Ishikawa (cell line): Measurements from ENCODE around the gene GTF2H2C.

Source experiments
- CEBPB ChIP-seq: IDR thresholded peaks from 2 replicates; pipeline ENCODE4 v1.6.1; 2012
- CREB1 ChIP-seq: IDR thresholded peaks from 2 replicates; pipeline ENCODE4 v1.6.1; 2012; ENCODE audit warnings: low read depth
- EGR1 ChIP-seq: IDR thresholded peaks from 2 replicates; pipeline ENCODE4 v1.6.1; 2012
- EP300 ChIP-seq: IDR thresholded peaks from 2 replicates; pipeline ENCODE4 v1.6.1; 2012; ENCODE audit warnings: borderline replicate concordance
- FOXM1 ChIP-seq: IDR thresholded peaks from 2 replicates; pipeline ENCODE4 v1.6.1; 2012; ENCODE audit warnings: low read depth, borderline replicate concordance
- NFIC ChIP-seq: IDR thresholded peaks from 2 replicates; pipeline ENCODE4 v1.6.1; 2012
- RAD21 ChIP-seq: IDR thresholded peaks from 2 replicates; pipeline ENCODE4 v1.6.1; 2012; ENCODE audit warnings: low read depth
- TAF1 ChIP-seq: IDR thresholded peaks from 2 replicates; pipeline ENCODE4 v1.6.1; 2012; ENCODE audit warnings: low read depth, mild to moderate bottlenecking
- TCF12 ChIP-seq: IDR thresholded peaks from 2 replicates; pipeline ENCODE4 v1.6.1; 2012; ENCODE audit warnings: low read depth
- TEAD4 ChIP-seq: IDR thresholded peaks from 2 replicates; pipeline ENCODE4 v1.6.1; 2012
- USF1 ChIP-seq: IDR thresholded peaks from 2 replicates; pipeline ENCODE4 v1.6.1; 2012
- YY1 ChIP-seq: IDR thresholded peaks from 2 replicates; pipeline ENCODE4 v1.6.1; 2012; ENCODE audit warnings: low read depth
- ZBTB7A ChIP-seq: IDR thresholded peaks from 2 replicates; pipeline ENCODE4 v1.6.1; 2012; ENCODE audit warnings: low read depth
- TF ChIP-seq, protein P1 (sequence below): IDR thresholded peaks from 2 replicates; pipeline ENCODE4 v1.6.1; 2012; ENCODE audit warnings: low read depth, mild to moderate bottlenecking
- TF ChIP-seq, protein P2 (sequence below): IDR thresholded peaks from 2 replicates; pipeline ENCODE4 v1.6.1; 2012

The GTF2H2C gene

DNA sequence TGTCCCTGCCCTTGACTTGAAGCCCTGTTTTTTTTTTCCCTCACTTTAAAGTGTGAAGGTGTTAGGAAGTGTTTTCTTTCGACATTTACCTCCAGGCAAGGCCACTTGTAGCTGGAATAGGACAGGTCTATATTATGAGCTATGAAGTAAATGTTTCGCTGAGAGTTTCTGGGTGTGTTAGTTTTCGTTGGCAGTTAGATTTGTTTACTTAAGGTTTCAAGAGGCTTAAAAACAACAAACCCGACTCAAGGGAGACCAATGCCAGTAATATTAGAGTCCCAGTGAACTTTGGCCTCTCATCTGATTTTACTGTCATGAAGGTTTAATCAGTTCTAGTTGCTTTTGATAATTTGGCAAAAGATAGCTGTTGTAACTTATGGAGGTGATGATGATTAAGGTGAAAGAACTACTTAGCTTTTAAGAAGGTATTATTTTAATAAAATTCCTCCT is 42.2 kb upstream of the GTF2H2C start:
- no peak for TF ChIP-seq RAD21
- TF ChIP-seq YY1 = no peak
- TF ChIP-seq CREB1 = no peak
- TF ChIP-seq CEBPB = no peak
- TF ChIP-seq TEAD4 = no peak
- TF ChIP-seq, protein P1, sequence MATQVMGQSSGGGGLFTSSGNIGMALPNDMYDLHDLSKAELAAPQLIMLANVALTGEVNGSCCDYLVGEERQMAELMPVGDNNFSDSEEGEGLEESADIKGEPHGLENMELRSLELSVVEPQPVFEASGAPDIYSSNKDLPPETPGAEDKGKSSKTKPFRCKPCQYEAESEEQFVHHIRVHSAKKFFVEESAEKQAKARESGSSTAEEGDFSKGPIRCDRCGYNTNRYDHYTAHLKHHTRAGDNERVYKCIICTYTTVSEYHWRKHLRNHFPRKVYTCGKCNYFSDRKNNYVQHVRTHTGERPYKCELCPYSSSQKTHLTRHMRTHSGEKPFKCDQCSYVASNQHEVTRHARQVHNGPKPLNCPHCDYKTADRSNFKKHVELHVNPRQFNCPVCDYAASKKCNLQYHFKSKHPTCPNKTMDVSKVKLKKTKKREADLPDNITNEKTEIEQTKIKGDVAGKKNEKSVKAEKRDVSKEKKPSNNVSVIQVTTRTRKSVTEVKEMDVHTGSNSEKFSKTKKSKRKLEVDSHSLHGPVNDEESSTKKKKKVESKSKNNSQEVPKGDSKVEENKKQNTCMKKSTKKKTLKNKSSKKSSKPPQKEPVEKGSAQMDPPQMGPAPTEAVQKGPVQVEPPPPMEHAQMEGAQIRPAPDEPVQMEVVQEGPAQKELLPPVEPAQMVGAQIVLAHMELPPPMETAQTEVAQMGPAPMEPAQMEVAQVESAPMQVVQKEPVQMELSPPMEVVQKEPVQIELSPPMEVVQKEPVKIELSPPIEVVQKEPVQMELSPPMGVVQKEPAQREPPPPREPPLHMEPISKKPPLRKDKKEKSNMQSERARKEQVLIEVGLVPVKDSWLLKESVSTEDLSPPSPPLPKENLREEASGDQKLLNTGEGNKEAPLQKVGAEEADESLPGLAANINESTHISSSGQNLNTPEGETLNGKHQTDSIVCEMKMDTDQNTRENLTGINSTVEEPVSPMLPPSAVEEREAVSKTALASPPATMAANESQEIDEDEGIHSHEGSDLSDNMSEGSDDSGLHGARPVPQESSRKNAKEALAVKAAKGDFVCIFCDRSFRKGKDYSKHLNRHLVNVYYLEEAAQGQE = no peak
- no peak for TF ChIP-seq TCF12
- no peak for TF ChIP-seq EGR1
- TF ChIP-seq TAF1 = no peak
- TF ChIP-seq, protein P2, sequence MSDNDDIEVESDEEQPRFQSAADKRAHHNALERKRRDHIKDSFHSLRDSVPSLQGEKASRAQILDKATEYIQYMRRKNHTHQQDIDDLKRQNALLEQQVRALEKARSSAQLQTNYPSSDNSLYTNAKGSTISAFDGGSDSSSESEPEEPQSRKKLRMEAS = no peak
- TF ChIP-seq ZBTB7A = no peak
- TF ChIP-seq EP300 = no peak
- no peak for TF ChIP-seq NFIC
- no peak for TF ChIP-seq USF1
- no peak for TF ChIP-seq FOXM1

DNA sequence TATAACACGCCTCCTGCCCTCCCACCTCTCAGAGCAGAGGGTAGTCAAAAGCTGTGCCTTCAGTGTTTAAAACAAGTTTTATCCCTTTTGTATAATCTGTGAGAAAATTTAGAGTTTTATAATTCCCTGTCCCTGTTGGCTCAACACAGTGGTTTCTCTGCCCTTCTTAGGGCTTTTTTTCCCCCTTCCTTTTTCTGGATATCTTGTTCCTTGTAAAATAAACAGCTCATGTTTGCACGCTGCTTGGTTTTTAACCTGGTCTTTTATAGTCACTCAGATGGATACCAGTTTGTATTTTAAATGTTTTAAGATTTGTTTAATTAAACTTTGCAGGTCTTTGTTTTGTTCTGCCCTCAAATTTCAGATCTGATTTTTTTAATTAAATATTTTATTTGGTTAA is 40.7 kb upstream of the GTF2H2C start:
- TF ChIP-seq ZBTB7A = no peak

GRCh38 chr5:69522035-69522434 is 38.0 kb upstream of the GTF2H2C start:
- TF ChIP-seq TCF12 (no peak), EP300 (no peak), ZBTB7A (no peak), TEAD4 (no peak), CEBPB (no peak), RAD21 (no peak), TAF1 (no peak)
- TF ChIP-seq, protein P2 = no peak

DNA sequence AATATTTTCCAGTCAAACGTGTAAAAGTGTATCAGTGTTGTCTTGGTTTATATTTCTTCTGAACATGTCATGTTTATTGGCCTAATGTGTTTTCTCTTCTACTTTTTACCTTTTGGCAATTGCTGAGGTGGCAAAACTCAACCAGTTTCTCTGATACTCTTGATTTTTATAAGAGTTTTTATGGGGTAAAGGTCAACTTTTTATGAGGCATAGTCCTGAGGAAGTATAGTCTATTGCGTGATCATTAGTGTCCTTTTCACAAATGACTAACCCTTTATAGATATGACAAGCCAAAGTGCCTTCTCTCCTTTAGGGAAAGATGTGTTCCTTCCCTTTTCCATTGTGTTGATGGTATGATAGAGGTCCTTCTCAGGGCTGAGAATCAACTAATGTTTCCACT is 34.5 kb upstream of the GTF2H2C start:
- TF ChIP-seq, protein P1 = no peak
- no peak for TF ChIP-seq ZBTB7A

- no peak for TF ChIP-seq EGR1
- no peak for TF ChIP-seq FOXM1
- TF ChIP-seq EP300 = no peak
- no peak for TF ChIP-seq ZBTB7A
- no peak for TF ChIP-seq TEAD4
Measured at GRCh38 chr5:69526660-69527059, 33.3 kb upstream of the GTF2H2C start.

DNA sequence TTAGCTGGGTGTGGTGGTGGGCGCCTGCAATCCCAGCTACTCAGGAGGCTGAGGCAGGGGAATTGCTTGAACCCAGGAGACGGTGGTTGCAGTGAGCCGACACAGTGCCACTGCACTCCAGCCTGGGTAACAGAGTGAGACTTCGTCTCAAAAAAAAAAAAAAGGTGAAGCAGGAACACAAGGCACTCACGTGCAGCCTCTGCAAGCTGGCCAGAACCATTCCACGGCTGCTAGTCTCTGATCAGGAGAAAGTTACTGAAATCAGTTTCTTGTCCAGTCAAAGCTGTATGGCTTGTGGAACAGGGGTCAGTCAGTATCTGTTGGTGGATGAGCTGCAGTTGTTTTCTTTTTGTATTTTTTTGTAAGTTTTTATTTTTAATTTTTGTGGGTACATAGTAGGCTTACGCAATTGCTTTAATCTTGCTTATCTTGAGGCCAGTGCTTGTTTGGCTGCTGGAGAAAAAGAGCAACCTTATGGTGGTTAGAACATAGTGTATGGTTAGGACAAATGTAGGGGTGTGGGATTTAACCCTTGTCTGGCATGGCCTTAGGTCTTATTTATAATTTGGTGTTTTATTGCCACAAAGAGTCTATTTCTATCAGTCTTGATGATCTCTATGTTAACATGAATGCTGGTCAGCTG is 32.7 kb upstream of the GTF2H2C start:
- no peak for TF ChIP-seq CREB1
- no peak for TF ChIP-seq NFIC
- no peak for TF ChIP-seq CEBPB
- TF ChIP-seq, protein P1 = no peak
- TF ChIP-seq, protein P2 = no peak
- TF ChIP-seq RAD21 = no peak
- TF ChIP-seq TCF12 = no peak
- TF ChIP-seq EP300 = no peak
- TF ChIP-seq EGR1 = no peak
- TF ChIP-seq TAF1 = no peak
- no peak for TF ChIP-seq ZBTB7A
- no peak for TF ChIP-seq USF1
- no peak for TF ChIP-seq TEAD4
- TF ChIP-seq YY1 = no peak
- no peak for TF ChIP-seq FOXM1
